Globus pallidus (tissue), 1 donor: ENCODE data around the gene SGPP2.
"Not testable (repeated sequence)": the region's sequence is repeated elsewhere in the genome, so short reads cannot be mapped to it uniquely, and the experiment has no call there.

ENCODE experiments used
- DNase-seq: peaks from one replicate; pipeline ENCODE4 v3.0.0-alpha.2; 2015; ENCODE audit warnings: low spot score

SGPP2 gene

GRCh38 chr2:222424276-222424728 lies at the start of gene SGPP2:
Gene SGPP2, plus strand, starts transcription at chr2:222424543. Its CDS starts 60 bp downstream, at chr2:222424603.
- DNase-seq = no peak

- no peak for DNase-seq
Observed at GRCh38 chr2:222375798-222376197, 48.5 kb upstream of the SGPP2 start.

GRCh38 chr2:222380456-222380855 lies 43.9 kb upstream of the SGPP2 start:
- no peak for DNase-seq

- DNase-seq = no peak
Observed at GRCh38 chr2:222381566-222381965, 42.8 kb upstream of the SGPP2 start.

GRCh38 chr2:222383255-222383654 lies 41.1 kb upstream of the SGPP2 start:
- DNase-seq = no peak

- no peak for DNase-seq
Observed at GRCh38 chr2:222391743-222392285, 32.5 kb upstream of the SGPP2 start.

GRCh38 chr2:222393733-222394267 lies 30.5 kb upstream of the SGPP2 start:
- no peak for DNase-seq

- no peak for DNase-seq
Observed at GRCh38 chr2:222398446-222398885, 25.9 kb upstream of the SGPP2 start.

- DNase-seq = no peak
Observed at GRCh38 chr2:222399038-222399783, 25.1 kb upstream of the SGPP2 start.

- DNase-seq = no peak
Observed at GRCh38 chr2:222404151-222404905, 20.0 kb upstream of the SGPP2 start.

- DNase-seq = no peak
Observed at GRCh38 chr2:222408684-222409083, 15.7 kb upstream of the SGPP2 start.

GRCh38 chr2:222410534-222410933 lies 13.8 kb upstream of the SGPP2 start:
- no peak for DNase-seq

GRCh38 chr2:222412334-222412733 lies 12.0 kb upstream of the SGPP2 start:
- not testable (repeated sequence) for DNase-seq

- DNase-seq = no peak
Observed at GRCh38 chr2:222413295-222413911, 10.9 kb upstream of the SGPP2 start.

- DNase-seq = no peak
Observed at GRCh38 chr2:222418739-222419138, 5.6 kb upstream of the SGPP2 start.

GRCh38 chr2:222420508-222420907 lies 3.8 kb upstream of the SGPP2 start:
- no peak for DNase-seq

- DNase-seq = no peak
Observed at GRCh38 chr2:222421626-222422025, 2.7 kb upstream of the SGPP2 start.

- no peak for DNase-seq
Observed at GRCh38 chr2:222423186-222423585, 1.2 kb upstream of the SGPP2 start.

GRCh38 chr2:222423632-222424275 lies 589 bp upstream of the SGPP2 start:
- DNase-seq = no peak

- no peak for DNase-seq
Observed at GRCh38 chr2:222424729-222425671, 657 bp downstream of the SGPP2 start.
